K562 (cell line): ENCODE results near the gene AMZ1. TPM values are rescaled to one million over a fixed set of nuclear protein-coding genes. Genes with fewer than 3 reads are reported as not detected.
"Not testable (repeated sequence)": the region's sequence is repeated elsewhere in the genome, so short reads cannot be mapped to it uniquely, and the experiment has no call there.

ENCODE experiments used
- ATAC-seq: fragments of 200-7000 bp; cut with Tn5 transposase; 3 replicates; pipeline ENCODE4 v1.9.1; 2020; ENCODE audit warnings: moderate library complexity
- BruUV-seq: library from RNA; stranded (reverse); fragments of 400-500 nt; replicated peaks from 2 replicates; lab custom pipeline; 2021; lab: Mats Ljungman, UMichigan
- CTCF ChIA-PET: fragments of 300-600 bp; formaldehyde crosslinking; extraction: SDS; loops from one replicate; lab custom pipeline; 2021; ENCODE audit warnings: low intra/inter-chr PET ratio; lab: Yijun Ruan, JAX
- POLR2A ChIA-PET: fragments of 300-600, 350-650 bp; sonication (Branson Sonifier 250); formaldehyde crosslinking; extraction: SDS; loops from one replicate; lab custom pipeline; 2021; ENCODE audit warnings: antibody characterized with exemption, inconsistent platforms; lab: Yijun Ruan, JAX
- DNase-seq, 4 experiments: peaks; one replicate each; pipeline versions ENCODE4 v3.0.0 to v3.0.0-alpha.2; 2011 to 2018; ENCODE audit warnings: low spot score in 3 of 4, mixed read lengths in 3 of 4; ENCODE audit errors: extremely low read depth in 1 of 4
- FAIRE-seq: peaks from 2 replicates; lab custom pipeline; 2011; peaks lifted over from hg19 to GRCh38; lab: Jason Lieb, UNC
- H2AFZ ChIP-seq: 2 replicates; pipeline ENCODE4 v1.6.0; 2011; ENCODE audit warnings: low read depth, low read length, control low read depth, inconsistent platforms
- H3K27ac ChIP-seq: fragments of 200-600 bp; 3 replicates; pipeline ENCODE4 v1.8.0; 2011; ENCODE audit warnings: low read depth, mild to moderate bottlenecking, control low read depth, inconsistent platforms, low read length, moderate library complexity, mixed read lengths; ENCODE audit errors: extremely low read depth
- H3K27me3 ChIP-seq, 2 experiments: fragments of 300-600 bp in 1 of 2; 2 replicates in 1 of 2; 3 replicates in 1 of 2; pipeline versions ENCODE4 v1.6.0 to v1.8.0; 2011; ENCODE audit warnings: inconsistent platforms in 2 of 2, low read length in 2 of 2, mild to moderate bottlenecking in 1 of 2, mixed read lengths in 1 of 2, moderate library complexity in 1 of 2; ENCODE audit not compliant: control insufficient read depth in 2 of 2, insufficient read depth in 2 of 2
- H3K36me3 ChIP-seq: fragments of 300-600 bp; 3 replicates; pipeline ENCODE4 v1.8.0; 2011; ENCODE audit warnings: mild to moderate bottlenecking, low read length, inconsistent platforms; ENCODE audit not compliant: control insufficient read depth, insufficient read depth
- H3K4me1 ChIP-seq, 2 experiments: fragments of 200-600 bp in 1 of 2; replicated peaks in 1 of 2; 2 replicates in 1 of 2; 3 replicates in 1 of 2; pipeline versions ENCODE4 v1.5.1 to v1.8.0; 2011; ENCODE audit warnings: inconsistent platforms in 2 of 2, low read length in 2 of 2, mild to moderate bottlenecking in 1 of 2, mixed read lengths in 1 of 2, moderate library complexity in 1 of 2; ENCODE audit not compliant: control insufficient read depth in 2 of 2, insufficient read depth in 2 of 2
- H3K4me2 ChIP-seq: 2 replicates; pipeline ENCODE4 v1.6.1; 2011; ENCODE audit warnings: low read length, control low read depth, inconsistent platforms, mixed read lengths; ENCODE audit not compliant: insufficient read depth
- H3K4me3 ChIP-seq: fragments of 200-600 bp; sonication (generic), shearing (Covaris generic); 2 replicates; pipeline ENCODE4 v1.5.1; 2016; ENCODE audit warnings: control low read depth, inconsistent platforms
- H3K79me2 ChIP-seq: fragments of 200-600 bp; 3 replicates; pipeline ENCODE4 v1.8.0; 2011; ENCODE audit warnings: low read length, inconsistent platforms; ENCODE audit not compliant: control insufficient read depth, insufficient read depth
- H3K9ac ChIP-seq, 2 experiments: 2 replicates each; pipeline versions ENCODE4 v1.6.0 to v1.6.1; 2011; ENCODE audit warnings: low read depth in 2 of 2, low read length in 2 of 2, control low read depth in 1 of 2, inconsistent platforms in 1 of 2, mild to moderate bottlenecking in 1 of 2, mixed read lengths in 1 of 2; ENCODE audit not compliant: insufficient read depth in 1 of 2
- H3K9me1 ChIP-seq: one replicate; pipeline ENCODE4 v1.6.0; 2011; ENCODE audit warnings: inconsistent platforms, mild to moderate bottlenecking, low read length, moderate library complexity; ENCODE audit not compliant: control insufficient read depth, insufficient read depth
- H3K9me3 ChIP-seq: replicated peaks from 2 replicates; pipeline ENCODE4 v1.5.1; 2011; ENCODE audit warnings: low read depth, low read length, inconsistent platforms; ENCODE audit not compliant: control insufficient read depth, insufficient read depth
- H4K20me1 ChIP-seq: replicated peaks from 2 replicates; pipeline ENCODE4 v1.6.1; 2011; ENCODE audit warnings: low read length, inconsistent platforms, mixed read lengths; ENCODE audit not compliant: control insufficient read depth, insufficient read depth
- ATF3 ChIP-seq, 2 experiments: fragments of 450-650 bp in 1 of 2; sonication (generic) in 1 of 2; formaldehyde crosslinking in 1 of 2; IDR thresholded peaks in 1 of 2; conservative IDR thresholded peaks in 1 of 2; 2 replicates each; pipeline versions ENCODE4 v1.6.1 to v1.8.1; 2016 to 2023; ENCODE audit warnings: mild to moderate bottlenecking in 2 of 2, moderate library complexity in 2 of 2, inconsistent platforms in 1 of 2, missing genetic modification reagents in 1 of 2
- C11orf30 ChIP-seq: fragments of 450-650 bp; IDR thresholded peaks from 2 replicates; pipeline ENCODE4 v1.6.1; 2016; ENCODE audit warnings: low read depth, mild to moderate bottlenecking
- CEBPG ChIP-seq, 3 experiments: fragments of 200-800 bp in 1 of 3; sonication (Bioruptor generic) in 1 of 3; sonication (generic) in 1 of 3; formaldehyde crosslinking in 1 of 3; IDR thresholded peaks in 2 of 3; conservative IDR thresholded peaks in 1 of 3; 2 replicates each; pipeline versions ENCODE4 v1.6.1 to v1.8.0; 2016 to 2022; ENCODE audit warnings: missing compliant biosample characterization in 2 of 3, missing genetic modification characterization in 2 of 3, mild to moderate bottlenecking in 1 of 3, missing genetic modification reagents in 1 of 3
- JUN ChIP-seq, 2 experiments: sonication (generic) in 1 of 2; formaldehyde crosslinking in 1 of 2; IDR thresholded peaks; 2 replicates each; pipeline versions ENCODE4 v1.6.1 to v1.8.0; 2012 to 2022; ENCODE audit warnings: borderline replicate concordance in 2 of 2, mild to moderate bottlenecking in 2 of 2, improper control_type of control experiment in 1 of 2, low read depth in 1 of 2, low read length in 1 of 2, missing genetic modification reagents in 1 of 2
- NR2C2 ChIP-seq, 2 experiments: fragments of 200-800 bp in 1 of 2; sonication (Bioruptor generic) in 1 of 2; sonication (generic) in 1 of 2; formaldehyde crosslinking in 1 of 2; IDR thresholded peaks; 2 replicates each; pipeline versions ENCODE4 v1.6.1 to v1.8.0; 2016 to 2022; ENCODE audit warnings: mild to moderate bottlenecking in 1 of 2, missing compliant biosample characterization in 1 of 2, missing genetic modification characterization in 1 of 2, missing genetic modification reagents in 1 of 2
- NRF1 ChIP-seq, 2 experiments: fragments of 450-650 bp; IDR thresholded peaks in 1 of 2; conservative IDR thresholded peaks in 1 of 2; 2 replicates each; pipeline ENCODE4 v1.6.1; 2014; ENCODE audit warnings: mild to moderate bottlenecking in 2 of 2
- RBFOX2 ChIP-seq: fragments of 200-400 bp; formaldehyde crosslinking; IDR thresholded peaks from 2 replicates; pipeline ENCODE4 v1.6.1; 2017; ENCODE audit warnings: low read depth, mild to moderate bottlenecking, low read length, moderate library complexity
- ZNF175 ChIP-seq: fragments of 200-800 bp; sonication (Bioruptor generic); IDR thresholded peaks from 2 replicates; pipeline ENCODE4 v1.6.1; 2016; ENCODE audit warnings: low read depth, mild to moderate bottlenecking, missing genetic modification characterization, missing compliant biosample characterization
- ZNF584 ChIP-seq: fragments of 200-800 bp; sonication (Bioruptor generic); IDR thresholded peaks from 2 replicates; pipeline ENCODE4 v1.6.1; 2016; ENCODE audit warnings: low read depth, mild to moderate bottlenecking, missing genetic modification characterization, missing compliant biosample characterization
- WGBS: fragments of 100-300 bp; shearing (Covaris generic); methylation state at CpG from one replicate; pipeline ENCODE4 v1.1.6; 2016; ENCODE audit warnings: low coverage, mixed read lengths; ENCODE audit not compliant: insufficient coverage; ENCODE audit errors: missing lambda C conversion rate; 5-methylcytosine and 5-hydroxymethylcytosine counted together
- in situ Hi-C: fragments of 300-500 bp; cut with MboI; formaldehyde crosslinking; loops from 4 replicates; pipeline ENCODE4 v1.15.0; 2018; ENCODE audit warnings: inconsistent platforms, mixed read lengths
- intact Hi-C: fragments of 100-400 bp; cut with micrococcal nuclease; formaldehyde crosslinking; loops from 2 replicates; pipeline ENCODE4 v1.14.2; 2022
- polyA plus RNA-seq, 8 experiments: library from polyadenylated mRNA; depleted of rRNA in 4 of 8; stranded (reverse) in 5 of 8; unstranded in 3 of 8; fragments of >200 nt; fragmentation: Nextera tagmentation in 2 of 8; fragmentation: Illumina TruSeq in 1 of 8; extraction: Ambion mirVana in 2 of 8; extraction: Trizol in 1 of 8; gene quantifications; 2 replicates each; pipeline versions ENCODE4 v1.2.1 to v1.2.3, GENCODE V29; 2011 to 2014; ENCODE audit warnings: inconsistent platforms in 1 of 8, missing spikeins in 1 of 8
- total RNA-seq, 7 experiments: library from RNA; depleted of rRNA in 6 of 7; stranded (reverse); fragments of >200 nt in 6 of 7; fragmentation: Illumina TruSeq in 2 of 7; extraction: Trizol in 2 of 7; gene quantifications; 2 replicates each; pipeline versions ENCODE4 v1.2.1 to v1.2.3, GENCODE V29; 2011 to 2021; ENCODE audit warnings: low replicate concordance in 1 of 7

AMZ1 gene
- total and polyA plus RNA-seq, 9 of the 15 experiments (the other 6 are each of a cell fraction or from before 2014, with no cell fraction given) = not detected

DNA sequence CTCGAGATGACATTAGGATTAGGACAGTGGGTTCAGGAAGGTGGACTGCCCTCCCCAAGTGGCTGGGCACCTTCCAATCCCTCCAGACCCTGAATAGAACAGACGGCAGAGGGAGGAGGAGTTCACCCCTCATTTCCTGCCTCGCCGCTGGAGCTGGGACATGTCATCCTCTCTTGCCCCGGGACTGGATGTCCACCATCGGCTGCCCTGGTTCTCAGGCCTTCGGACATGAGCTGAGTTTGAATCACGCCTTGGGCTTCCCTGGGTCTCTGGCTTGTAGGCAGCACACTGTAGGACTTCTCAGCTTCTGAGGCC, 6.1 kb downstream of the AMZ1 start:
- H4K20me1 ChIP-seq; BruUV-seq; ATAC-seq; intact Hi-C loops; H3K4me3 ChIP-seq; H3K27ac ChIP-seq; DNase-seq; in situ Hi-C loops; H3K9me1 ChIP-seq; H3K9me3 ChIP-seq; H3K4me2 ChIP-seq; H3K4me1 ChIP-seq; H3K79me2 ChIP-seq; H3K36me3 ChIP-seq; CTCF ChIA-PET; H3K9ac ChIP-seq; TF ChIP-seq CEBPG (CRISPR knock-in tag; IDR thresholded peaks at IDR 0.05); JUN (CRISPR knock-in tag; IDR thresholded peaks at IDR 0.05; ENCODE audit: borderline replicate concordance); NR2C2 (CRISPR knock-in tag; IDR thresholded peaks at IDR 0.05); ATF3 (CRISPR knock-in tag; conservative IDR thresholded peaks at IDR 0.05): not testable (repeated sequence)
- TF ChIP-seq CEBPG (tag; conservative IDR thresholded peaks at IDR 0.05 in 1 of 2, IDR thresholded peaks at IDR 0.05 in 1 of 2) (peak in 1 of 2 experiments; percentile 72; a peak in 2 of 4 replicates), JUN (IDR thresholded peaks at IDR 0.05; ENCODE audit: borderline replicate concordance, low read depth, low read length) (0 out of 2 replicates have a peak, but pooled peaks have one; percentile 3), NR2C2 (tag; IDR thresholded peaks at IDR 0.05) (peak; percentile 60; the same call in 1 of the 2 replicates), C11orf30 (0 out of 2 replicates have a peak, but pooled peaks have one; percentile 2), ZNF584 (CRISPR knock-in tag) (peak; percentile 46; the same call in 1 of the 2 replicates), ZNF175 (CRISPR knock-in tag) (peak; percentile 52), ATF3 (IDR thresholded peaks at IDR 0.05) (peak; percentile 53; the same call in 1 of the 2 replicates), RBFOX2 (peak; percentile 62), NRF1 (conservative IDR thresholded peaks at IDR 0.05 in 1 of 2, IDR thresholded peaks at IDR 0.05 in 1 of 2) (peak in 1 of 2 experiments; percentile 38; a peak in 1 of 4 replicates)
- Histone ChIP-seq H3K27me3 (peaks cover 21 to 42% of the 10 kb centered on the region in 2 experiments), H2AFZ (peak overlapping the region; percentile 45; the same call in 1 of the 2 replicates)
- 46% methylated on average over 8 of the region's 8 CpGs for WGBS
- POLR2A ChIA-PET = interaction anchor here (0.7 to 1.2 kb wide), 2 partner anchors 16 to 21 kb away, joined by 3 to 6 read pairs; no protein-coding TSS in a partner anchor
- peak; percentile 81 for FAIRE-seq
